Activated naive CD4-positive, alpha-beta T cell treated with anti-CD3 and anti-CD28 coated beads, Interleukin-2, amount 50 U/mL, for 24 hours (primary cell): ENCODE measurements around the gene OR51I2.

Experiments
- H3K27ac Mint-ChIP-seq: one replicate; pipeline ENCODE4 v1.8.0; 2021; ENCODE audit warnings: mild to moderate bottlenecking, mixed read lengths
- H3K27me3 Mint-ChIP-seq: one replicate; pipeline ENCODE4 v1.8.0; 2021; ENCODE audit warnings: mixed read lengths
- H3K36me3 Mint-ChIP-seq: one replicate; pipeline ENCODE4 v1.8.0; 2021; ENCODE audit warnings: mixed read lengths
- H3K4me1 Mint-ChIP-seq: one replicate; pipeline ENCODE4 v1.8.0; 2021; ENCODE audit warnings: mixed read lengths
- H3K4me3 Mint-ChIP-seq: one replicate; pipeline ENCODE4 v1.8.0; 2021; ENCODE audit warnings: mild to moderate bottlenecking, mixed read lengths
- H3K9me3 Mint-ChIP-seq: one replicate; pipeline ENCODE4 v1.8.0; 2021; ENCODE audit warnings: mixed read lengths

OR51I2 gene

DNA sequence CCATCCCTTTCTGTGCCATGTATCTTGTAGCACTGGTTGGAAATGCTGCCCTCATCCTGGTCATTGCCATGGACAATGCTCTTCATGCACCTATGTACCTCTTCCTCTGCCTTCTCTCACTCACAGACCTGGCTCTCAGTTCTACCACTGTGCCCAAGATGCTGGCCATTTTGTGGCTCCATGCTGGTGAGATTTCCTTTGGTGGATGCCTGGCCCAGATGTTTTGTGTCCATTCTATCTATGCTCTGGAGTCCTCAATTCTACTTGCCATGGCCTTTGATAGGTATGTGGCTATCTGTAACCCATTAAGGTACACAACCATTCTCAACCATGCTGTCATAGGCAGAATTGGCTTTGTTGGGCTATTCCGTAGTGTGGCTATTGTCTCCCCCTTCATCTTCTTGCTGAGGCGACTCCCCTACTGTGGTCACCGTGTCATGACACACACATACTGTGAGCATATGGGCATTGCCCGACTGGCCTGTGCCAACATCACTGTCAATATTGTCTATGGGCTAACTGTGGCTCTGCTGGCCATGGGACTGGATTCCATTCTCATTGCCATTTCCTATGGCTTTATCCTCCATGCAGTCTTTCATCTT is 39.8 kb downstream of the OR51I2 start:
- H3K27me3 Mint-ChIP-seq = peaks cover 5% of the 10 kb centered on the region
- no peaks in the 10 kb centered on the region for H3K36me3 Mint-ChIP-seq
- H3K27ac Mint-ChIP-seq = no peak overlapping the region
- no peaks in the 10 kb centered on the region for H3K9me3 Mint-ChIP-seq
- no peaks in the 10 kb centered on the region for H3K4me1 Mint-ChIP-seq
- no peak overlapping the region for H3K4me3 Mint-ChIP-seq

DNA sequence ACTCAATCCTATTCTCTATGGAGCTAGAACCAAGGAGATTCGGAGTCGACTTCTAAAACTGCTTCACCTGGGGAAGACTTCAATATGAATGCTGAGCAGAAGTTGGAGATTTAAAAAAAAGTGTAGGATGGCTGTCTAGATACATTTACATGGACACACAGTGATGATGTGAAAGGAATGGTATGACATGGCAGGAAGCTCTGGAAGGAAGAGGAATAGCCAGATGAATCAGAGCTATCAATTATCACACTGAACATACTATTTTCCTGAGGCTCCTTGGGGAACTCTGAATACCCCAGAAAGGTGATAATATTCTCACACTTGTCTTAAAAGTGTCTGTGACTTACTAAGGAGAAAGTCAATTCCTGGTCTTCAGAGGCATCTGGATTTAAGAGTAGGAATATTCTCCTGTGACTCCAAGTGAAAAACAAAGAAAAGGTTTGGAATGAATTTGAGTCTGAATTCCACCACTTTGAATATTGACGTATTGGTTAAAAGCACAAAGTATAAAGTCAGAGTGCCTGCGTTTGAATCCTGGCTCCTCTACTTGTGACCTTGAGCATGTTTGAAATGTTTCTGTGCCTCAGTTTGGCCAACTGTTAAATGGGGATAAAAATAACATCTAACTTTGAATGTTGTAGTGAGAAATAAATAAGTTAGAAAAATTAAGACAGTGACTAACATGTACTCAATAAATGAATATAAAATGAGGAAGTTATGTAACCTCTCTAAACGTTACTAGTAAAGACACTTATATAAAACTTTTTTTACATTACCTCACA is 40.6 kb downstream of the OR51I2 start:
- no peaks in the 10 kb centered on the region for H3K36me3 Mint-ChIP-seq
- no peaks in the 10 kb centered on the region for H3K4me1 Mint-ChIP-seq
- H3K27me3 Mint-ChIP-seq = peaks cover 6% of the 10 kb centered on the region
- no peak overlapping the region for H3K27ac Mint-ChIP-seq
- H3K9me3 Mint-ChIP-seq = no peaks in the 10 kb centered on the region
- H3K4me3 Mint-ChIP-seq = no peak overlapping the region

DNA sequence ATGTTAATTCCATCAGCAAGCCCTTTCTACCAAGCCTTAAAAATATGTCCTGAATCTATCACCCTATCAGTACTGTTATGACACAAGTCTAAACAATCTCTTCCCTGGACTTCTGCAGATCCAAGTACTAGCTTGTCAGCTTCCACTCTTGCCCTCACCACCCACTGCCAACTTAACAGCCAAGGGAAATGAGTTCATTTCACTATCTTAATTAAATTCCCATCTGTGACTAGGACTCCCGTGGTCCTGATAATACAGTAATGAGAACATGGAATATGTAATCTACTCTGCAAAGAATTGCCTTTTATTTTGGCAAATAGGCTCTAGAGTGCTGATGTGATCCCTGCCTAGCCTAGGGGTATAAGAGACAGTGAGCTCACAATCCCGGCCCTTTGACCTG is 50.5 kb downstream of the OR51I2 start:
- H3K9me3 Mint-ChIP-seq = no peaks in the 10 kb centered on the region
- no peaks in the 10 kb centered on the region for H3K4me1 Mint-ChIP-seq
- H3K27ac Mint-ChIP-seq = no peak overlapping the region
- H3K27me3 Mint-ChIP-seq = peaks cover 5% of the 10 kb centered on the region
- no peak overlapping the region for H3K4me3 Mint-ChIP-seq
- no peaks in the 10 kb centered on the region for H3K36me3 Mint-ChIP-seq

- H3K9me3 Mint-ChIP-seq = no peaks in the 10 kb centered on the region
Observed at GRCh38 chr11:5500393-5500801, 51.3 kb downstream of the OR51I2 start.

DNA sequence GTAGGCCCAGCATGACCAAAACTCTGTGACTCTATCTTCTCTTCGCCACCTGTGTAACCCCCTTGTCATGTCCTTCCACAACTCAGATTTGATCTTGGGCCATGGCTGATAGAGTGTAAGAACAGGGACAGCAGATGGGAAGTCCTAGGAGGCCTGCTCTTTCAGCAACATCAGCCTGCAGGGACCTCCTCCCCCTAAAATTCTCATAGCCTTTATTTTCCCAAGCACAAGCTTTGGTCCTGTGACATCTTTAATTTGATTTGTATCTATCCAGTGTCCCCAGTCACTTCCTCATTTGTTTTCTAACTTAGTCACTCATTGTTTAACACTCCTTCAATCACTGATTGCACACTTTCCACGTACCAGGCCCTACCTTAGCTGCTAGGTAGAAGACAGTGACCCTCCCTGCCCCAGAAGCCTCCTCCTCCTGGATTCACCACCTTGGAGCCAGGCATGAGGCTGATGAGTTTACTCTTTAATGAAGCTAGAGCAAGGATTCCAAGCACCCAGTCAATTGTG is 55.3 kb downstream of the OR51I2 start:
- no peaks in the 10 kb centered on the region for H3K36me3 Mint-ChIP-seq
- H3K27me3 Mint-ChIP-seq = peaks cover 5% of the 10 kb centered on the region
- H3K4me1 Mint-ChIP-seq = no peaks in the 10 kb centered on the region
- H3K27ac Mint-ChIP-seq = no peak overlapping the region
- no peaks in the 10 kb centered on the region for H3K9me3 Mint-ChIP-seq
- H3K4me3 Mint-ChIP-seq = no peak overlapping the region

More at GRCh38 chr11:5500393-5500801, 51.3 kb downstream of the OR51I2 start:
- H3K36me3 Mint-ChIP-seq = no peaks in the 10 kb centered on the region
- no peak overlapping the region for H3K27ac Mint-ChIP-seq
- peaks cover 5% of the 10 kb centered on the region for H3K27me3 Mint-ChIP-seq
- H3K4me1 Mint-ChIP-seq = no peaks in the 10 kb centered on the region
- H3K4me3 Mint-ChIP-seq = no peak overlapping the region

GRCh38 chr11:5505363-5506048 is 56.4 kb downstream of the OR51I2 start:
- H3K27me3 Mint-ChIP-seq = peaks cover 5% of the 10 kb centered on the region
- no peaks in the 10 kb centered on the region for H3K4me1 Mint-ChIP-seq
- H3K4me3 Mint-ChIP-seq = no peak overlapping the region
- no peak overlapping the region for H3K27ac Mint-ChIP-seq
- no peaks in the 10 kb centered on the region for H3K9me3 Mint-ChIP-seq
- H3K36me3 Mint-ChIP-seq = no peaks in the 10 kb centered on the region
